Endothelial cell of umbilical vein (primary cell): Measurements from ENCODE around the gene MRPL42. TPM values are rescaled to one million over a fixed set of nuclear protein-coding genes. Genes with fewer than 3 reads are reported as not detected.

Experiments used
- BruUV-seq: library from RNA; stranded (reverse); fragments of 400-500 nt; replicated peaks from 2 replicates; lab custom pipeline; 2021; lab: Mats Ljungman, UMichigan
- CTCF ChIA-PET: fragments of 300-600, 350-600 bp; sonication (Branson Sonifier 250); formaldehyde crosslinking; loops from one replicate; lab custom pipeline; 2021; ENCODE audit warnings: antibody characterized with exemption, inconsistent platforms; lab: Charles Lee
- POLR2A ChIA-PET: fragments of 300-600, 350-600 bp; sonication (Branson Sonifier 250); formaldehyde crosslinking; loops from one replicate; lab custom pipeline; 2021; ENCODE audit warnings: antibody characterized with exemption, inconsistent platforms; lab: Charles Lee
- DNase-seq: peaks from one replicate; pipeline ENCODE4 v3.0.0-alpha.2; 2011; ENCODE audit warnings: low read depth, low spot score
- FAIRE-seq: peaks from 2 replicates; lab custom pipeline; 2011; peaks lifted over from hg19 to GRCh38; lab: Jason Lieb, UNC
- H2AFZ ChIP-seq: 2 replicates; pipeline ENCODE4 v1.6.0; 2012; ENCODE audit warnings: low read depth, low read length, control low read depth, inconsistent platforms
- H3K27ac ChIP-seq: 2 replicates; pipeline ENCODE4 v1.5.1; 2011; ENCODE audit warnings: low read depth, mild to moderate bottlenecking, control low read depth, low read length, moderate library complexity; ENCODE audit not compliant: insufficient read depth
- H3K27me3 ChIP-seq, 2 experiments: 2 replicates each; pipeline versions ENCODE4 v1.6.0 to v1.6.1; 2011; ENCODE audit warnings: low read length in 2 of 2, mixed read lengths in 1 of 2; ENCODE audit not compliant: control insufficient read depth in 2 of 2, insufficient read depth in 2 of 2
- H3K36me3 ChIP-seq, 2 experiments: 2 replicates in 1 of 2; 3 replicates in 1 of 2; pipeline ENCODE4 v1.5.1; 2011; ENCODE audit warnings: low read length in 2 of 2, mild to moderate bottlenecking in 1 of 2, moderate library complexity in 1 of 2; ENCODE audit not compliant: control insufficient read depth in 2 of 2, insufficient read depth in 2 of 2; ENCODE audit errors: extremely low read depth in 1 of 2
- H3K4me1 ChIP-seq: 3 replicates; pipeline ENCODE4 v1.5.1; 2011; ENCODE audit warnings: mild to moderate bottlenecking, low read length; ENCODE audit not compliant: control insufficient read depth, insufficient read depth; ENCODE audit errors: extremely low read depth
- H3K4me2 ChIP-seq: 2 replicates; pipeline ENCODE4 v1.6.1; 2011; ENCODE audit warnings: low read length, control low read depth, mixed read lengths; ENCODE audit not compliant: insufficient read depth
- H3K4me3 ChIP-seq, 3 experiments: fragments of 200-600 bp in 1 of 3; sonication (generic), shearing (Covaris generic) in 1 of 3; replicated peaks in 1 of 3; 2 replicates each; pipeline ENCODE4 v1.5.1; 2011 to 2016; ENCODE audit warnings: control low read depth in 3 of 3, low read length in 3 of 3, mild to moderate bottlenecking in 2 of 3, inconsistent platforms in 1 of 3, low read depth in 1 of 3, moderate library complexity in 1 of 3; ENCODE audit not compliant: insufficient read depth in 1 of 3
- H3K79me2 ChIP-seq: 2 replicates; pipeline ENCODE4 v1.6.0; 2012; ENCODE audit warnings: low read length, inconsistent platforms; ENCODE audit not compliant: control insufficient read depth, insufficient read depth
- H3K9ac ChIP-seq: replicated peaks from 2 replicates; pipeline ENCODE3; 2011; ENCODE audit warnings: low read length, control low read depth; ENCODE audit not compliant: insufficient read depth; ENCODE audit errors: extremely low read depth
- H3K9me1 ChIP-seq: replicated peaks from 3 replicates; pipeline ENCODE4 v1.6.0; 2011; ENCODE audit warnings: mild to moderate bottlenecking, low read length; ENCODE audit not compliant: control insufficient read depth, insufficient read depth; ENCODE audit errors: extremely low read depth
- H3K9me3 ChIP-seq: replicated peaks from 2 replicates; pipeline ENCODE4 v1.5.1; 2012; ENCODE audit warnings: low read length, inconsistent platforms; ENCODE audit not compliant: control insufficient read depth, insufficient read depth
- H4K20me1 ChIP-seq: replicated peaks from 2 replicates; pipeline ENCODE3; 2011; ENCODE audit warnings: mild to moderate bottlenecking, low read length; ENCODE audit not compliant: control insufficient read depth, insufficient read depth; ENCODE audit errors: extremely low read depth
- CTCF ChIP-seq, 2 donors: IDR thresholded peaks; 1 replicate in 1 of 2; 2 replicates in 1 of 2; pipeline ENCODE4 v1.5.1; 2011; ENCODE audit warnings: low read length in 2 of 2, mild to moderate bottlenecking in 2 of 2, moderate library complexity in 2 of 2, control low read depth in 1 of 2, inconsistent platforms in 1 of 2, low read depth in 1 of 2; ENCODE audit not compliant: insufficient read depth in 1 of 2; ENCODE audit errors: extremely low read depth in 1 of 2
- EZH2 ChIP-seq: IDR thresholded peaks from 2 replicates; pipeline ENCODE4 v1.6.1; 2012; ENCODE audit warnings: borderline replicate concordance, low read depth, mild to moderate bottlenecking, moderate library complexity, low read length, inconsistent platforms; ENCODE audit not compliant: severe bottlenecking
- FOS ChIP-seq: IDR thresholded peaks from 2 replicates; pipeline ENCODE4 v1.6.1; 2011; ENCODE audit warnings: mild to moderate bottlenecking, low read length, moderate library complexity, borderline replicate concordance; ENCODE audit not compliant: insufficient read depth
- GATA2 ChIP-seq: IDR thresholded peaks from 2 replicates; pipeline ENCODE4 v1.7.0; 2011; ENCODE audit warnings: low read depth, mild to moderate bottlenecking, moderate library complexity, mixed read lengths, low read length; ENCODE audit not compliant: insufficient read length, insufficient read depth
- JUN ChIP-seq: IDR thresholded peaks from 2 replicates; pipeline ENCODE4 v1.6.1; 2011; ENCODE audit warnings: borderline replicate concordance, low read depth; ENCODE audit not compliant: insufficient read length, insufficient read depth
- MYC ChIP-seq: IDR thresholded peaks from one replicate; pipeline ENCODE4 v1.6.1; 2011; ENCODE audit warnings: mild to moderate bottlenecking, low read depth, low read length
- POLR2A ChIP-seq: IDR thresholded peaks from 2 replicates; pipeline ENCODE4 v1.6.1; 2012; ENCODE audit warnings: low read depth, mild to moderate bottlenecking, control low read depth, low read length
- POLR2AphosphoS5 ChIP-seq: IDR thresholded peaks from 2 replicates; pipeline ENCODE4 v1.6.1; 2012; ENCODE audit warnings: low read depth, mild to moderate bottlenecking, control low read depth, low read length, moderate library complexity; ENCODE audit not compliant: insufficient read depth
- dilution Hi-C: fragments of 300-500 bp; cut with MboI; formaldehyde crosslinking; loops from one replicate; pipeline ENCODE4 v1.15.0; 2019; ENCODE audit warnings: low sequenced_read_pairs; ENCODE audit not compliant: extremely low pct_ligation_motif_present
- intact Hi-C: fragments of 100-400 bp; cut with micrococcal nuclease; formaldehyde crosslinking; loops from one replicate; pipeline ENCODE4 v1.10.0; 2022
- polyA plus RNA-seq, 4 experiments: library from polyadenylated mRNA; depleted of rRNA in 3 of 4; stranded (reverse) in 3 of 4; unstranded in 1 of 4; fragments of >200 nt; gene quantifications; 2 replicates each; pipeline versions ENCODE4 v1.2.1 to v1.2.3, GENCODE V29; 2011 to 2012; ENCODE audit warnings: missing spikeins in 1 of 4
- total RNA-seq: library from RNA; stranded (reverse); gene quantifications from 2 replicates; pipeline ENCODE4 v1.2.3, GENCODE V29; 2021
- TF ChIP-seq, protein P1 (sequence below): IDR thresholded peaks from 2 replicates; pipeline ENCODE4 v1.6.1; 2011; ENCODE audit not compliant: insufficient read depth, insufficient read length

The MRPL42 gene
- total and polyA plus RNA-seq, 2 donors (not counting 3 experiments of a cell fraction or from before 2014, with no cell fraction given): 38.5 to 61.2 TPM

DNA sequence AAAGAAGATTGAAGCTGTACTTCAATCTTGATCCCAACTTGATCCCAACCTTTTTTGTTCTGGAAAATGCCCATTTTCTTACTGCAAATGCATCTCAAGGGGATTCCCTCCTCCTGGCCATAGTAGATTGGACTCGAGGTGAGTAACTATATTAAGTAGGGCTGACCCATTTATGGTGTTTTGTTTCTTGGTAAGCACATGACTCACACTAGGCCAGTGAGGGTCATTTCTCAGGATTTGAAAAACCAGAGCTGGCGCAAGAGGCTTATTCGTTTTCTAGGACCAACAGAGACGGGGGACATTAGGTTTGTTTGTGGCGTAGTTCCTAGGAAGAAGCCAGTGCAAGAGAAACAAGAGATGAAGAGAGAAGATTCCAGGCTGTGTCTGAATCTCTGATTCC, 51.4 kb downstream of the MRPL42 start:
- Histone ChIP-seq H3K36me3 (no peaks in the 10 kb centered on the region), H2AFZ (no peak overlapping the region), H3K9ac (no peak overlapping the region), H3K27ac (no peak overlapping the region), H3K27me3 (peaks cover 2% of the 10 kb centered on the region in 2 experiments), H3K4me3 (no peak overlapping the region), H3K4me2 (no peak overlapping the region), H3K4me1 (no peaks in the 10 kb centered on the region), H4K20me1 (no peaks in the 10 kb centered on the region), H3K9me1 (no peaks in the 10 kb centered on the region), H3K9me3 (no peaks in the 10 kb centered on the region), H3K79me2 (no peaks in the 10 kb centered on the region)
- BruUV-seq: no TSS peak
- DNase-seq: no peak
- TF ChIP-seq JUN (no peak), POLR2AphosphoS5 (no peak), GATA2 (no peak), MYC (no peak), EZH2 (no peak), CTCF (IDR thresholded peaks at IDR 0.05; ENCODE audit: extremely low read depth in 1 of 2, insufficient read depth in 1 of 2, low read depth in 1 of 2, low read length in 2 of 2) (no peak), POLR2A (no peak), FOS (no peak)
- TF ChIP-seq, protein P1, sequence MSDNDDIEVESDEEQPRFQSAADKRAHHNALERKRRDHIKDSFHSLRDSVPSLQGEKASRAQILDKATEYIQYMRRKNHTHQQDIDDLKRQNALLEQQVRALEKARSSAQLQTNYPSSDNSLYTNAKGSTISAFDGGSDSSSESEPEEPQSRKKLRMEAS: no peak
- ChIA-PET POLR2A (interaction anchor here (0.6 kb wide), 1 partner anchor 31 kb away, joined by 6 read pairs; no protein-coding TSS in a partner anchor), CTCF (interaction anchor here (1.4 to 9.0 kb wide), 4 partner anchors 8 to 583 kb away, joined by 3 to 79 read pairs (median 14); no protein-coding TSS in a partner anchor)
- FAIRE-seq: no peak
- dilution Hi-C loops (no loop called here), intact Hi-C loops (no loop called here)
